ENCODE data around the gene RNF225.

- TF ChIP-seq CTCF (IDR thresholded peaks at IDR 0.05) = no peak
- TF ChIP-seq USF2 (CRISPR knock-in tag; IDR thresholded peaks at IDR 0.05) = no peak
- TF ChIP-seq HMGXB4 (CRISPR knock-in tag; IDR thresholded peaks at IDR 0.05) = no peak
- TF ChIP-seq SP1 (CRISPR knock-in tag; conservative IDR thresholded peaks at IDR 0.05) = no peak; the same call in 1 of the 2 replicates
- no peak for TF ChIP-seq NR1H2 (CRISPR knock-in tag; IDR thresholded peaks at IDR 0.05)
- no peak for TF ChIP-seq ZBTB21 (CRISPR knock-in tag; IDR thresholded peaks at IDR 0.05; ENCODE audit: borderline replicate concordance)
- TF ChIP-seq ATF3 (CRISPR knock-in tag; conservative IDR thresholded peaks at IDR 0.05) = no peak
- TF ChIP-seq TEAD4 (CRISPR knock-in tag; IDR thresholded peaks at IDR 0.05) = no peak
- no peak for TF ChIP-seq NR2C2 (CRISPR knock-in tag; IDR thresholded peaks at IDR 0.05)
- no peak for TF ChIP-seq ZNF121 (CRISPR knock-in tag; IDR thresholded peaks at IDR 0.05)
Measured at GRCh38 chr19:58387338-58388174, 7.9 kb upstream of the RNF225 start.
